ENCODE data around the gene GABPB2.

- TF ChIP-seq POLR2AphosphoS5 (IDR thresholded peaks at IDR 0.05) = no peak
- TF ChIP-seq POLR2A (IDR thresholded peaks at IDR 0.05) = no peak
Observed at GRCh38 chr1:151133018-151133806, 62.7 kb downstream of the GABPB2 start.

Data from spleen (tissue), 3 donors.